Neutrophil (primary cell): ENCODE data around the gene TRHDE.

Source experiments
- H3K27ac ChIP-seq: fragments of 200-600 bp; sonication (generic); 2 replicates; pipeline ENCODE4 v1.5.1; 2016; ENCODE audit warnings: mild to moderate bottlenecking, moderate library complexity
- H3K27me3 ChIP-seq: fragments of 200-600 bp; sonication (generic); 2 replicates; pipeline ENCODE4 v1.6.0; 2016; ENCODE audit warnings: mild to moderate bottlenecking
- H3K36me3 ChIP-seq: fragments of 200-600 bp; sonication (generic); 2 replicates; pipeline ENCODE4 v1.5.1; 2017
- H3K4me1 ChIP-seq, 2 experiments: fragments of 200-600 bp in 1 of 2; sonication (generic) in 1 of 2; 1 replicate in 1 of 2; 2 replicates in 1 of 2; pipeline versions ENCODE4 v1.5.1 to v1.6.1; 2013 to 2016; ENCODE audit warnings: low read depth in 1 of 2, low read length in 1 of 2, mild to moderate bottlenecking in 1 of 2, moderate library complexity in 1 of 2; ENCODE audit not compliant: control insufficient read depth in 1 of 2, insufficient read depth in 1 of 2
- H3K4me3 ChIP-seq, 2 experiments: fragments of 200-600 bp in 1 of 2; sonication (generic) in 1 of 2; 1 replicate in 1 of 2; 2 replicates in 1 of 2; pipeline ENCODE4 v1.5.1; 2013 to 2016; ENCODE audit warnings: low read depth in 1 of 2, low read length in 1 of 2, mild to moderate bottlenecking in 1 of 2, moderate library complexity in 1 of 2
- H3K9me3 ChIP-seq: fragments of 200-600 bp; sonication (generic); 2 replicates; pipeline ENCODE4 v1.5.1; 2016
- CTCF ChIP-seq: fragments of 200-600 bp; sonication (generic); IDR thresholded peaks from 2 replicates; pipeline ENCODE4 v1.5.1; 2016; ENCODE audit warnings: antibody characterized with exemption

TRHDE gene

GRCh38 chr12:72277415-72277814, 5.2 kb downstream of the TRHDE start:
- Histone ChIP-seq H3K4me3 (no peak overlapping the region), H3K36me3 (no peaks in the 10 kb centered on the region), H3K27me3 (peaks cover 44% of the 10 kb centered on the region), H3K27ac (no peak overlapping the region), H3K4me1 (peaks cover 7 to 23% of the 10 kb centered on the region in 2 experiments), H3K9me3 (no peaks in the 10 kb centered on the region)
- no peak for TF ChIP-seq CTCF

- no peaks in the 10 kb centered on the region for H3K9me3 ChIP-seq
- peaks cover 29% of the 10 kb centered on the region for H3K27me3 ChIP-seq
- H3K27ac ChIP-seq, result no peak overlapping the region
- TF ChIP-seq CTCF, result no peak
- H3K4me1 ChIP-seq, result peaks cover 0 to 10% of the 10 kb centered on the region in 2 experiments
- H3K4me3 ChIP-seq, result no peak overlapping the region
- H3K36me3 ChIP-seq, result no peaks in the 10 kb centered on the region
These were observed 6.7 kb downstream of the TRHDE start for GRCh38 chr12:72278894-72279293.

- TF ChIP-seq CTCF, result no peak
- Histone ChIP-seq H3K4me3 (no peak overlapping the region), H3K9me3 (no peaks in the 10 kb centered on the region)
These were observed 9.0 kb downstream of the TRHDE start for GRCh38 chr12:72281126-72281525.

GRCh38 chr12:72282721-72283120, 10.6 kb downstream of the TRHDE start:
- no peak for TF ChIP-seq CTCF
- H3K27ac ChIP-seq, result no peak overlapping the region
- H3K27me3 ChIP-seq, result peaks cover 15% of the 10 kb centered on the region
- no peak overlapping the region for H3K4me3 ChIP-seq
- H3K9me3 ChIP-seq, result no peaks in the 10 kb centered on the region
- H3K4me1 ChIP-seq, result no peaks in the 10 kb centered on the region
- H3K36me3 ChIP-seq, result no peaks in the 10 kb centered on the region

More at GRCh38 chr12:72281126-72281525, 9.0 kb downstream of the TRHDE start:
- H3K36me3 ChIP-seq, result no peaks in the 10 kb centered on the region
- no peak overlapping the region for H3K27ac ChIP-seq
- H3K4me1 ChIP-seq, result no peaks in the 10 kb centered on the region
- peaks cover 15% of the 10 kb centered on the region for H3K27me3 ChIP-seq

GRCh38 chr12:72285861-72286260, 13.7 kb downstream of the TRHDE start:
- no peaks in the 10 kb centered on the region for H3K36me3 ChIP-seq
- H3K9me3 ChIP-seq, result no peaks in the 10 kb centered on the region
- peaks cover 7% of the 10 kb centered on the region for H3K27me3 ChIP-seq
- no peaks in the 10 kb centered on the region for H3K4me1 ChIP-seq
- H3K4me3 ChIP-seq, result no peak overlapping the region
- H3K27ac ChIP-seq, result no peak overlapping the region
- TF ChIP-seq CTCF, result no peak

- no peak overlapping the region for H3K4me3 ChIP-seq
- H3K27me3 ChIP-seq, result peaks cover 1% of the 10 kb centered on the region
- no peaks in the 10 kb centered on the region for H3K4me1 ChIP-seq
- no peaks in the 10 kb centered on the region for H3K36me3 ChIP-seq
- no peak overlapping the region for H3K27ac ChIP-seq
- no peak for TF ChIP-seq CTCF
- H3K9me3 ChIP-seq, result no peaks in the 10 kb centered on the region
These were observed 14.4 kb downstream of the TRHDE start for GRCh38 chr12:72286526-72286925.
